ENCODE data around the gene NDRG3. TPM values are rescaled to one million over a fixed set of nuclear protein-coding genes. Genes with fewer than 3 reads are reported as not detected.

Gene NDRG3
- total and polyA plus RNA-seq, 2 of the 8 experiments (the other 6 are each of a cell fraction or from before 2014, with no cell fraction given) = 25.7 to 32.3 TPM

DNA sequence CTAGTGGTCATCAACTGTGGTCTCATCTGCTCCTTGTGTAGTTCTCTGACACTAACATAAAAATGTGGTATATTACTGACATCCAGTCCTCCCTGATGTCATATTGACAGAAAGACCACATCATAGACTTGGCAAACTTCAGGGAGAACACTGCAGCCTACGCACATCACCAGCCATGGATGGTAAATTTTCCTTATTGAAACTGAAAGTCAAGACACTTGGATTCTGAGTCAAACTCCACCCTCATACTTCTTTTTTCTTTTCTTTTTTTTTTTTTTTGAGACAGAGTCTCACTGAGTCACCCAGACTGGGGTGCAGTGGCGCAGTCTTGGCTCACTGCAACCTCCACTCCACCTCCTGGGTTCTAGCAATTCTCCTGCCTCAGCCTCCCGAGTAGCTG, 25.4 kb downstream of the NDRG3 start:
- Histone ChIP-seq H4K91ac (replicated peaks; ENCODE audit: insufficient read length, low read length) (no peak overlapping the region), H2BK5ac (ENCODE audit: low read depth, low read length) (no peak overlapping the region), H3K23ac (ENCODE audit: insufficient read length) (no peak overlapping the region), H4K8ac (ENCODE audit: extremely low read depth, insufficient read depth, low read length) (no peak overlapping the region), H3K23me2 (ENCODE audit: low read depth, low read length) (no peaks in the 10 kb centered on the region; the same call in 1 of the 2 replicates), H3K79me2 (ENCODE audit: control insufficient read depth in 1 of 2, insufficient read depth in 2 of 2, low read length in 2 of 2) (no peaks in the 10 kb centered on the region; a peak in 1 of 4 replicates), H2BK120ac (replicated peaks; ENCODE audit: low read depth, low read length) (no peak overlapping the region), H3K4me3 (ENCODE audit: extremely low read depth in 1 of 4, insufficient read depth in 2 of 4, low read depth in 3 of 4, low read length in 4 of 4) (no peak overlapping the region), H3K36me3 (ENCODE audit: control insufficient read depth in 2 of 4, insufficient read depth in 4 of 4, low read length in 3 of 4) (no peaks in the 10 kb centered on the region), H3K4me2 (ENCODE audit: insufficient read depth in 1 of 2, low read depth in 2 of 2, low read length in 2 of 2) (no peak overlapping the region), H3K14ac (ENCODE audit: insufficient read length) (no peak overlapping the region), H3K9ac (replicated peaks in 1 of 4; ENCODE audit: extremely low read depth in 1 of 4, low read depth in 3 of 4, low read length in 3 of 4) (no peak overlapping the region), H3K18ac (ENCODE audit: extremely low read depth, low read length) (no peak overlapping the region), H4K5ac (ENCODE audit: insufficient read length, low read depth, low read length) (no peak overlapping the region), H3K4me1 (replicated peaks in 1 of 4; ENCODE audit: control insufficient read depth in 3 of 4, insufficient read depth in 4 of 4, low read length in 3 of 4) (no peaks in the 10 kb centered on the region), H2AK5ac (ENCODE audit: low read depth, low read length) (no peak overlapping the region), H3K4ac (replicated peaks; ENCODE audit: insufficient read length, low read depth, low read length) (no peak overlapping the region), H2BK12ac (ENCODE audit: low read depth, low read length) (no peak overlapping the region), H3K56ac (replicated peaks; ENCODE audit: insufficient read length, low read depth, low read length) (no peak overlapping the region), H3K9me3 (ENCODE audit: insufficient read depth in 2 of 2, low read depth in 1 of 2, low read length in 1 of 2) (no peaks in the 10 kb centered on the region), H2AFZ (ENCODE audit: low read length) (no peak overlapping the region), H3K27me3 (replicated peaks in 1 of 4; ENCODE audit: control insufficient read depth in 3 of 4, extremely low read depth in 1 of 4, insufficient read depth in 3 of 4, low read length in 3 of 4) (no peaks in the 10 kb centered on the region), H2BK20ac (ENCODE audit: low read length) (no peak overlapping the region), H3K27ac (ENCODE audit: low read depth, low read length) (no peak overlapping the region), H4K20me1 (replicated peaks in 1 of 2; ENCODE audit: control insufficient read depth in 1 of 2, insufficient read depth in 2 of 2, low read length in 2 of 2) (peaks cover 0 to 2% of the 10 kb centered on the region in 2 experiments), H3K79me1 (ENCODE audit: low read depth, low read length) (no peaks in the 10 kb centered on the region), H2BK15ac (ENCODE audit: low read length) (no peak overlapping the region)
- ChIA-PET POLR2A (ENCODE audit: partially characterized antibody) (interaction anchor here (1.2 kb wide), 1 partner anchor 43 kb away, joined by 5 read pairs; no protein-coding TSS in a partner anchor), CTCF (ENCODE audit: partially characterized antibody) (interaction anchor here (1.1 kb wide), 1 partner anchor 24 kb away, joined by 3 read pairs; no protein-coding TSS in a partner anchor)
- no peak for DNase-seq (ENCODE audit: low read depth in 1 of 2, low spot score in 2 of 2)
- 96% methylated on average over 2 of the region's 3 CpGs; no CpG with 5 or more reads in 1 of the 2 experiments for WGBS, 2 experiments (ENCODE audit: extremely low coverage in 1 of 2, insufficient coverage in 1 of 2, insufficient read length in 1 of 2, insufficient replicate concordance in 2 of 2, low coverage in 1 of 2, low lambda C conversion rate in 2 of 2, missing lambda C conversion rate in 1 of 2)
- FAIRE-seq = no peak
- TF ChIP-seq TBP (IDR thresholded peaks at IDR 0.05; ENCODE audit: low read depth, low read length) (no peak), EZH2 (IDR thresholded peaks at IDR 0.05; ENCODE audit: low read depth, low read length, severe bottlenecking) (no peak), CTBP2 (IDR thresholded peaks at IDR 0.05; ENCODE audit: borderline replicate concordance, insufficient read depth, insufficient read length, low read length) (no peak), SP1 (IDR thresholded peaks at IDR 0.05; ENCODE audit: low read depth, low read length) (no peak), HDAC6 (IDR thresholded peaks at IDR 0.05; ENCODE audit: low read depth, low read length) (no peak)
- TF ChIP-seq, protein P1, sequence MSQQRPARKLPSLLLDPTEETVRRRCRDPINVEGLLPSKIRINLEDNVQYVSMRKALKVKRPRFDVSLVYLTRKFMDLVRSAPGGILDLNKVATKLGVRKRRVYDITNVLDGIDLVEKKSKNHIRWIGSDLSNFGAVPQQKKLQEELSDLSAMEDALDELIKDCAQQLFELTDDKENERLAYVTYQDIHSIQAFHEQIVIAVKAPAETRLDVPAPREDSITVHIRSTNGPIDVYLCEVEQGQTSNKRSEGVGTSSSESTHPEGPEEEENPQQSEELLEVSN (IDR thresholded peaks at IDR 0.05) = no peak

Data from H1 (cell line).